SIG-M5 treated with dmso at 0.1 percent for 504 hours (cell line): ENCODE measurements around the gene NDUFB3.
"Not testable (repeated sequence)": the region's sequence is repeated elsewhere in the genome, so short reads cannot be mapped to it uniquely, and the experiment has no call there.

Experiments used
- DNase-seq: peaks from one replicate; lab custom pipeline; 2025; ENCODE audit not compliant: unreplicated experiment; lab: John Stamatoyannopoulos, UW

NDUFB3 gene

GRCh38 chr2:201071479-201072200, at the start of gene NDUFB3, which contains the start of gene HYCC2:
TSS of gene NDUFB3 (plus strand) at chr2:201072001. CDS start at chr2:201078883, 6,882 bp downstream.
TSS of gene HYCC2 (minus strand) at chr2:201071671. CDS start at chr2:201024009, 47,662 bp downstream.
- DNase-seq = peak; percentile 95

GRCh38 chr2:201024518-201024917, 47.3 kb upstream of the NDUFB3 start:
- DNase-seq = no peak

GRCh38 chr2:201034355-201034754, 37.4 kb upstream of the NDUFB3 start:
- not testable (repeated sequence) for DNase-seq

GRCh38 chr2:201038361-201038760, 33.4 kb upstream of the NDUFB3 start:
- not testable (repeated sequence) for DNase-seq

GRCh38 chr2:201038855-201039254, 32.9 kb upstream of the NDUFB3 start:
- no peak for DNase-seq

GRCh38 chr2:201040867-201041628, 30.8 kb upstream of the NDUFB3 start:
- no peak for DNase-seq

GRCh38 chr2:201042451-201042850, 29.4 kb upstream of the NDUFB3 start:
- DNase-seq = not testable (repeated sequence)

GRCh38 chr2:201043050-201043449, 28.8 kb upstream of the NDUFB3 start:
- DNase-seq = not testable (repeated sequence)

- no peak for DNase-seq
These were observed 24.9 kb upstream of the NDUFB3 start for GRCh38 chr2:201046881-201047280.

- no peak for DNase-seq
These were observed 22.3 kb upstream of the NDUFB3 start for GRCh38 chr2:201049455-201049854.

GRCh38 chr2:201057087-201057521, 14.7 kb upstream of the NDUFB3 start:
- no peak for DNase-seq

- peak; percentile 13 for DNase-seq
These were observed 14.0 kb upstream of the NDUFB3 start for GRCh38 chr2:201057715-201058248.

- no peak for DNase-seq
These were observed 12.9 kb upstream of the NDUFB3 start for GRCh38 chr2:201058914-201059313.

- peak; percentile 75 for DNase-seq
These were observed 11.6 kb upstream of the NDUFB3 start for GRCh38 chr2:201059961-201060755.

GRCh38 chr2:201063516-201063915, 8.3 kb upstream of the NDUFB3 start:
- not testable (repeated sequence) for DNase-seq

- no peak for DNase-seq
These were observed 6.9 kb upstream of the NDUFB3 start for GRCh38 chr2:201064797-201065329.

GRCh38 chr2:201070948-201071478, 788 bp upstream of the NDUFB3 start:
- peak; percentile 36 for DNase-seq

GRCh38 chr2:201072201-201072530, 365 bp downstream of the NDUFB3 start:
- no peak for DNase-seq

- no peak for DNase-seq
These were observed 1.3 kb downstream of the NDUFB3 start for GRCh38 chr2:201073071-201073470.

GRCh38 chr2:201074996-201075395, 3.2 kb downstream of the NDUFB3 start:
- DNase-seq = no peak

GRCh38 chr2:201084863-201085262, 13.1 kb downstream of the NDUFB3 start:
- no peak for DNase-seq
